ENCODE measurements around the gene MPRIP. TPM values are rescaled to one million over a fixed set of nuclear protein-coding genes. Genes with fewer than 3 reads are reported as not detected.

MPRIP gene
- total RNA-seq, 1 donor from 2014 or later: 863 TPM

GRCh38 chr17:17147821-17148220 lies 105.6 kb downstream of the MPRIP start:
- Mint-ChIP-seq H3K36me3 (ENCODE audit: unreplicated experiment) (no peaks in the 10 kb centered on the region), H3K27me3 (ENCODE audit: unreplicated experiment) (peaks cover 20% of the 10 kb centered on the region), H3K4me1 (ENCODE audit: low read depth, unreplicated experiment) (peaks cover 8% of the 10 kb centered on the region), H3K4me3 (ENCODE audit: unreplicated experiment) (no peak overlapping the region), H3K9me3 (ENCODE audit: unreplicated experiment) (peaks cover 29% of the 10 kb centered on the region), H3K27ac (ENCODE audit: unreplicated experiment) (peak overlapping the region; percentile 34)
- no peak for DNase-seq
- no peak for TF ChIP-seq CTCF (IDR thresholded peaks at IDR 0.05; ENCODE audit: partially characterized antibody, unreplicated experiment)

- peaks cover 8% of the 10 kb centered on the region for H3K4me1 Mint-ChIP-seq (ENCODE audit: low read depth, unreplicated experiment)
- H3K27ac Mint-ChIP-seq (ENCODE audit: unreplicated experiment): peak overlapping the region; percentile 80
- peaks cover 4% of the 10 kb centered on the region for H3K36me3 Mint-ChIP-seq (ENCODE audit: unreplicated experiment)
- TF ChIP-seq CTCF (IDR thresholded peaks at IDR 0.05; ENCODE audit: partially characterized antibody, unreplicated experiment): no peak
- no peak for DNase-seq
- no peak overlapping the region for H3K4me3 Mint-ChIP-seq (ENCODE audit: unreplicated experiment)
- H3K27me3 Mint-ChIP-seq (ENCODE audit: unreplicated experiment): peaks cover 27% of the 10 kb centered on the region
- H3K9me3 Mint-ChIP-seq (ENCODE audit: unreplicated experiment): peaks cover 26% of the 10 kb centered on the region
Observed at GRCh38 chr17:17149520-17150447, 107.5 kb downstream of the MPRIP start.

- no peak for DNase-seq
- H3K36me3 Mint-ChIP-seq (ENCODE audit: unreplicated experiment): peaks cover 4% of the 10 kb centered on the region
Observed at GRCh38 chr17:17150448-17150800, 108.2 kb downstream of the MPRIP start.

GRCh38 chr17:17151055-17151454 lies 108.8 kb downstream of the MPRIP start:
- no peak for TF ChIP-seq CTCF (IDR thresholded peaks at IDR 0.05; ENCODE audit: partially characterized antibody, unreplicated experiment)
- Mint-ChIP-seq H3K4me3 (ENCODE audit: unreplicated experiment) (no peak overlapping the region), H3K36me3 (ENCODE audit: unreplicated experiment) (peaks cover 4% of the 10 kb centered on the region), H3K4me1 (ENCODE audit: low read depth, unreplicated experiment) (peaks cover 8% of the 10 kb centered on the region), H3K27ac (ENCODE audit: unreplicated experiment) (no peak overlapping the region), H3K27me3 (ENCODE audit: unreplicated experiment) (peaks cover 23% of the 10 kb centered on the region), H3K9me3 (ENCODE audit: unreplicated experiment) (peaks cover 25% of the 10 kb centered on the region)
- DNase-seq: no peak

More at GRCh38 chr17:17150448-17150800, 108.2 kb downstream of the MPRIP start:
- Mint-ChIP-seq H3K27me3 (ENCODE audit: unreplicated experiment) (peaks cover 23% of the 10 kb centered on the region), H3K27ac (ENCODE audit: unreplicated experiment) (peak overlapping the region; percentile 22), H3K4me3 (ENCODE audit: unreplicated experiment) (no peak overlapping the region), H3K9me3 (ENCODE audit: unreplicated experiment) (peaks cover 25% of the 10 kb centered on the region), H3K4me1 (ENCODE audit: low read depth, unreplicated experiment) (peaks cover 8% of the 10 kb centered on the region)
- TF ChIP-seq CTCF (IDR thresholded peaks at IDR 0.05; ENCODE audit: partially characterized antibody, unreplicated experiment): no peak

- Mint-ChIP-seq H3K4me3 (ENCODE audit: unreplicated experiment) (no peak overlapping the region), H3K9me3 (ENCODE audit: unreplicated experiment) (peaks cover 21% of the 10 kb centered on the region), H3K4me1 (ENCODE audit: low read depth, unreplicated experiment) (peaks cover 8% of the 10 kb centered on the region), H3K27me3 (ENCODE audit: unreplicated experiment) (peaks cover 22% of the 10 kb centered on the region), H3K27ac (ENCODE audit: unreplicated experiment) (no peak overlapping the region), H3K36me3 (ENCODE audit: unreplicated experiment) (peaks cover 4% of the 10 kb centered on the region)
- DNase-seq: no peak
- TF ChIP-seq CTCF (IDR thresholded peaks at IDR 0.05; ENCODE audit: partially characterized antibody, unreplicated experiment): no peak
Observed at GRCh38 chr17:17151541-17151940, 109.3 kb downstream of the MPRIP start.
